ENCODE measurements around the gene HSBP1. TPM values are rescaled to one million over a fixed set of nuclear protein-coding genes. Genes with fewer than 3 reads are reported as not detected.

The HSBP1 gene
- total and polyA plus RNA-seq, 9 of the 15 experiments (the other 6 are each of a cell fraction or from before 2014, with no cell fraction given) = 84.9 to 677 (median 204) TPM

GRCh38 chr16:83830769-83831455 lies 23.1 kb downstream of the HSBP1 start (continued):
- no peak for TF ChIP-seq SFPQ (IDR thresholded peaks at IDR 0.05; ENCODE audit: low read depth, low read length)
- TF ChIP-seq RNF2 (IDR thresholded peaks at IDR 0.05) = no peak
- TF ChIP-seq RB1 (IDR thresholded peaks at IDR 0.05; ENCODE audit: low read depth) = no peak
- TF ChIP-seq OTX1 (CRISPR knock-in tag; IDR thresholded peaks at IDR 0.05) = no peak
- TF ChIP-seq HSF4 (CRISPR knock-in tag; IDR thresholded peaks at IDR 0.05; ENCODE audit: borderline replicate concordance) = no peak
- peak; percentile 61 for TF ChIP-seq RBM25 (IDR thresholded peaks at IDR 0.05; ENCODE audit: low read depth, low read length, severe bottlenecking)
- no peak for TF ChIP-seq ILF3 (IDR thresholded peaks at IDR 0.05; ENCODE audit: borderline replicate concordance)
- no peak for TF ChIP-seq HMGN3 (IDR thresholded peaks at IDR 0.05; ENCODE audit: borderline replicate concordance, extremely low read depth, insufficient read length, low read depth, low read length)
- TF ChIP-seq NFIC (IDR thresholded peaks at IDR 0.05) = no peak

Data from K562 (cell line).